ENCODE results near the gene UGT1A6. TPM values are rescaled to one million over a fixed set of nuclear protein-coding genes. Genes with fewer than 3 reads are reported as not detected.

UGT1A6 gene
- total and polyA plus RNA-seq, 2 experiments from 2014 or later = not detected

GRCh38 chr2:233702238-233702637 lies 9.5 kb downstream of the UGT1A6 start:
- no peaks in the 10 kb centered on the region for H3K36me3 ChIP-seq
- DNase-seq (ENCODE audit: low read depth in 1 of 2, low spot score in 1 of 2) = no peak
- H3K4me3 ChIP-seq = no peak overlapping the region
- no peak for TF ChIP-seq CTCF (IDR thresholded peaks at IDR 0.05; ENCODE audit: low read depth, low read length)
- peaks cover 8% of the 10 kb centered on the region for H3K27me3 ChIP-seq
- H3K27ac ChIP-seq = no peak overlapping the region
- no peaks in the 10 kb centered on the region for H3K9me3 ChIP-seq (ENCODE audit: low read depth)
- peaks cover 3% of the 10 kb centered on the region for H3K4me1 ChIP-seq (ENCODE audit: low read depth)

GRCh38 chr2:233705911-233706506 lies 13.3 kb downstream of the UGT1A6 start:
- Histone ChIP-seq H3K27me3 (peaks cover 8% of the 10 kb centered on the region), H3K27ac (no peak overlapping the region), H3K4me3 (no peak overlapping the region), H3K4me1 (ENCODE audit: low read depth) (no peaks in the 10 kb centered on the region), H3K9me3 (ENCODE audit: low read depth) (no peaks in the 10 kb centered on the region), H3K36me3 (no peaks in the 10 kb centered on the region)
- peak in 1 of 2 donors; percentile 44 for DNase-seq (ENCODE audit: low read depth in 1 of 2, low spot score in 1 of 2)
- TF ChIP-seq CTCF (IDR thresholded peaks at IDR 0.05; ENCODE audit: low read depth, low read length) = no peak

GRCh38 chr2:233706720-233707119 lies 14.0 kb downstream of the UGT1A6 start:
- peak in 1 of 2 donors; percentile 53 for DNase-seq (ENCODE audit: low read depth in 1 of 2, low spot score in 1 of 2)
- no peaks in the 10 kb centered on the region for H3K9me3 ChIP-seq (ENCODE audit: low read depth)
- H3K4me1 ChIP-seq (ENCODE audit: low read depth) = no peaks in the 10 kb centered on the region
- no peak overlapping the region for H3K4me3 ChIP-seq
- no peak for TF ChIP-seq CTCF (IDR thresholded peaks at IDR 0.05; ENCODE audit: low read depth, low read length)
- no peak overlapping the region for H3K27ac ChIP-seq
- H3K36me3 ChIP-seq = no peaks in the 10 kb centered on the region
- peaks cover 8% of the 10 kb centered on the region for H3K27me3 ChIP-seq

- H3K4me1 ChIP-seq (ENCODE audit: low read depth) = no peaks in the 10 kb centered on the region
- no peaks in the 10 kb centered on the region for H3K9me3 ChIP-seq (ENCODE audit: low read depth)
- DNase-seq (ENCODE audit: low read depth in 1 of 2, low spot score in 1 of 2) = peak in 1 of 2 donors; percentile 59
- no peaks in the 10 kb centered on the region for H3K36me3 ChIP-seq
- H3K4me3 ChIP-seq = no peak overlapping the region
- H3K27me3 ChIP-seq = peaks cover 8% of the 10 kb centered on the region
- no peak for TF ChIP-seq CTCF (IDR thresholded peaks at IDR 0.05; ENCODE audit: low read depth, low read length)
- H3K27ac ChIP-seq = no peak overlapping the region
Measured at GRCh38 chr2:233707940-233708644, 15.4 kb downstream of the UGT1A6 start.

- Histone ChIP-seq H3K27ac (no peak overlapping the region), H3K4me3 (no peak overlapping the region), H3K9me3 (ENCODE audit: low read depth) (no peaks in the 10 kb centered on the region), H3K27me3 (peaks cover 8% of the 10 kb centered on the region), H3K36me3 (no peaks in the 10 kb centered on the region), H3K4me1 (ENCODE audit: low read depth) (no peaks in the 10 kb centered on the region)
- DNase-seq (ENCODE audit: low read depth in 1 of 2, low spot score in 1 of 2) = no peak
- TF ChIP-seq CTCF (IDR thresholded peaks at IDR 0.05; ENCODE audit: low read depth, low read length) = no peak
Measured at GRCh38 chr2:233708942-233709341, 16.3 kb downstream of the UGT1A6 start.
